ENCODE data around the gene ZNF256. TPM values are rescaled to one million over a fixed set of nuclear protein-coding genes. Genes with fewer than 3 reads are reported as not detected.
A peak's percentile ranks its signal among the peaks of the same experiment; 100 is the strongest.

Gene ZNF256
- total RNA-seq, 1 experiment from 2014 or later: 11.0 TPM

DNA sequence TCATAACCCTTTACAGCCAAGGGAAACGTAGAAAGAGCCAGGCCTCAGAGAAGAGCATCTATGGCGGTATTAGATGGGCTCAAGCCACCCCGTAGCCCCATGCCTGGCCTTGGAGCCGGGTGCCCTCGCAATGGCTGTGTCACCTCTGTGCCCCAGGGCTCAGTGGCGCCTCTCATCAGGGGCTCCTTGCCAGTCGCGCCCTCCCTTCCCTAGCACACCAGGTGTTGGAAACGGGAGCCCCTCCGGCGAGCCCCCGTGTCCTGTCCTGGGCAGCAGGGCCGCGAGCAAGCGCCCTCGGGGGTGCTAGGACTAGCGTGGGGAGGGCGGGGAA, 453 bp downstream of the ZNF256 start:
- BruUV-seq (replicated peaks): no TSS peak
- Histone ChIP-seq H3K27me3 (replicated peaks; ENCODE audit: insufficient read depth, low read depth, low read length, poor library complexity) (no peaks in the 10 kb centered on the region), H3K27ac (ENCODE audit: low read depth, low read length, poor library complexity, severe bottlenecking) (peak overlapping the region; percentile 66), H3K9me3 (ENCODE audit: low read depth, low read length, poor library complexity, severe bottlenecking) (peaks cover 42% of the 10 kb centered on the region), H3K4me3 (ENCODE audit: low read depth, low read length, poor library complexity, severe bottlenecking) (peak overlapping the region; percentile 72), H3K4me1 (ENCODE audit: insufficient read depth, low read length, poor library complexity, severe bottlenecking) (no peaks in the 10 kb centered on the region), H3K36me3 (ENCODE audit: insufficient read depth, low read length, poor library complexity, severe bottlenecking) (peaks cover 20% of the 10 kb centered on the region)
- ChIA-PET POLR2A (ENCODE audit: low non-redundant PET) (no interaction called here), CTCF (no interaction called here)
- TF ChIP-seq, protein P1, sequence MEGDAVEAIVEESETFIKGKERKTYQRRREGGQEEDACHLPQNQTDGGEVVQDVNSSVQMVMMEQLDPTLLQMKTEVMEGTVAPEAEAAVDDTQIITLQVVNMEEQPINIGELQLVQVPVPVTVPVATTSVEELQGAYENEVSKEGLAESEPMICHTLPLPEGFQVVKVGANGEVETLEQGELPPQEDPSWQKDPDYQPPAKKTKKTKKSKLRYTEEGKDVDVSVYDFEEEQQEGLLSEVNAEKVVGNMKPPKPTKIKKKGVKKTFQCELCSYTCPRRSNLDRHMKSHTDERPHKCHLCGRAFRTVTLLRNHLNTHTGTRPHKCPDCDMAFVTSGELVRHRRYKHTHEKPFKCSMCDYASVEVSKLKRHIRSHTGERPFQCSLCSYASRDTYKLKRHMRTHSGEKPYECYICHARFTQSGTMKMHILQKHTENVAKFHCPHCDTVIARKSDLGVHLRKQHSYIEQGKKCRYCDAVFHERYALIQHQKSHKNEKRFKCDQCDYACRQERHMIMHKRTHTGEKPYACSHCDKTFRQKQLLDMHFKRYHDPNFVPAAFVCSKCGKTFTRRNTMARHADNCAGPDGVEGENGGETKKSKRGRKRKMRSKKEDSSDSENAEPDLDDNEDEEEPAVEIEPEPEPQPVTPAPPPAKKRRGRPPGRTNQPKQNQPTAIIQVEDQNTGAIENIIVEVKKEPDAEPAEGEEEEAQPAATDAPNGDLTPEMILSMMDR (conservative IDR thresholded peaks at IDR 0.05; ENCODE audit: low read depth, low read length): no peak
- no peak for TF ChIP-seq EZH2 (IDR thresholded peaks at IDR 0.05; ENCODE audit: borderline replicate concordance, low read depth, low read length, poor library complexity, severe bottlenecking)
- no peak for DNase-seq (ENCODE audit: low spot score)
- intact Hi-C loops (cut with micrococcal nuclease; ENCODE audit: unreplicated experiment): no loop called here

DNA sequence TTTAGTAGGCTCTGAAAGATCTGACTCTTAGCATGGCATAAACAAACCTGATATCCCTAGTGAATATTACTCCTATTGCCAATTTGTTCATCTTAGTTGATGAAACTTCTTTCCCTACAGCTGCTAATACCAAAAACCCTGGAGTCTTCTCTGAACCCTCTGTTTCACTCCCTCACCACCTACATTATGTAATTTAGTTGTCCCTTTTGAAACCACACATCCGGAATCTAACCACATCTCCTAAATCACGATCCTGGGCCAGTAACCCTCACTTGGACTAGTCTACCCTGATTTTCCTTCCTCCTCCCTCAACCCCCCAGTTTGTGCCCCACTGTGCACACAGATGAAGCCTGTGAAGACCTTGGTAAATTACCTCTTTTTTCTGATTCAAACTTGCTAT, 1.2 kb downstream of the ZNF256 start:
- intact Hi-C loops (cut with micrococcal nuclease; ENCODE audit: unreplicated experiment): no loop called here
- Histone ChIP-seq H3K36me3 (ENCODE audit: insufficient read depth, low read length, poor library complexity, severe bottlenecking) (peaks cover 27% of the 10 kb centered on the region), H3K27me3 (replicated peaks; ENCODE audit: insufficient read depth, low read depth, low read length, poor library complexity) (no peaks in the 10 kb centered on the region), H3K9me3 (ENCODE audit: low read depth, low read length, poor library complexity, severe bottlenecking) (peaks cover 49% of the 10 kb centered on the region), H3K4me1 (ENCODE audit: insufficient read depth, low read length, poor library complexity, severe bottlenecking) (no peaks in the 10 kb centered on the region), H3K27ac (ENCODE audit: low read depth, low read length, poor library complexity, severe bottlenecking) (peak overlapping the region; percentile 66), H3K4me3 (ENCODE audit: low read depth, low read length, poor library complexity, severe bottlenecking) (peak overlapping the region; percentile 72)
- ChIA-PET CTCF (no interaction called here), POLR2A (ENCODE audit: low non-redundant PET) (no interaction called here)
- no peak for TF ChIP-seq EZH2 (IDR thresholded peaks at IDR 0.05; ENCODE audit: borderline replicate concordance, low read depth, low read length, poor library complexity, severe bottlenecking)
- no peak for DNase-seq (ENCODE audit: low spot score)
- BruUV-seq (replicated peaks): no TSS peak

DNA sequence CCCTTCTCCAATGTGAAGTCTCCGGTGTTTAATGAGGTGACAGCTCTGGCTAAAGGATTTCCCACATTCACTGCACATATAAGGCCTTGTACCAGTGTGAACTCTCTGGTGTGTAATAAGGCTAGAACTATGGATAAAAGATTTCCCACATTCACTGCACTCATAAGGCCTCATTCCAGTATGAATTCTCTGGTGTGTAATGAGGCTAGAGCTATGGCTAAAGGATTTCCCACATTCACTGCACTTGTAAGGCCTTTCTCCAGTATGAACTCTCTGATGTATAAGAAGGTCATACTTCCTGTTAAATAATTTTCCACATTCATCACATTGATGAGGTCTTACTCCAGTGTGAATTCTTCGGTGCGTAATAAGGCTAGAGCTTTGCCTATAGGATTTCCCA, 5.9 kb downstream of the ZNF256 start:
- BruUV-seq (replicated peaks): no TSS peak
- Histone ChIP-seq H3K4me3 (ENCODE audit: low read depth, low read length, poor library complexity, severe bottlenecking) (no peak overlapping the region), H3K36me3 (ENCODE audit: insufficient read depth, low read length, poor library complexity, severe bottlenecking) (peaks cover 41% of the 10 kb centered on the region), H3K27ac (ENCODE audit: low read depth, low read length, poor library complexity, severe bottlenecking) (no peak overlapping the region), H3K27me3 (replicated peaks; ENCODE audit: insufficient read depth, low read depth, low read length, poor library complexity) (no peaks in the 10 kb centered on the region), H3K9me3 (ENCODE audit: low read depth, low read length, poor library complexity, severe bottlenecking) (peaks cover 53% of the 10 kb centered on the region), H3K4me1 (ENCODE audit: insufficient read depth, low read length, poor library complexity, severe bottlenecking) (no peaks in the 10 kb centered on the region)
- intact Hi-C loops (cut with micrococcal nuclease; ENCODE audit: unreplicated experiment): no loop called here
- TF ChIP-seq, protein P1 (conservative IDR thresholded peaks at IDR 0.05; ENCODE audit: low read depth, low read length): no peak
- no peak for TF ChIP-seq EZH2 (IDR thresholded peaks at IDR 0.05; ENCODE audit: borderline replicate concordance, low read depth, low read length, poor library complexity, severe bottlenecking)
- ChIA-PET CTCF (no interaction called here), POLR2A (ENCODE audit: low non-redundant PET) (no interaction called here)
- no peak for DNase-seq (ENCODE audit: low spot score)

DNA sequence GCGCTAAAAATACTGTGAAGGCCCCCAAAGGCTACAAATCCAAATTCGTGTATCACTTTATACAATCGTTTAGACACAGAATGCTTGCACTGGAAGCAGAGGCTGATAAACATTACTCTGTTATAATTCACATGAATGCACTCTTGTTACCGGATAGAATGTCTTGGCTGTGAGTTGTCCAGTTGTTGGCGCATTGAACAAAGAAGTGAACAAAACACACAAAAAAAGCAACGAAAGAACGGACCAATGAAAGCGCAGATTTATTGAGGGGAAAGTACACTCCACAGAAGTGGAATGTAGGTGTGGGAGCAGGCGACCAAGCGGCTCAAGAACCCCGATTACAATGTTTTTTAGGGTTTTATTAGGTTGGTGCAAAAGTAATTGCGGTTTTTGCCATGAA, 11.8 kb downstream of the ZNF256 start:
- Histone ChIP-seq H3K9me3 (ENCODE audit: low read depth, low read length, poor library complexity, severe bottlenecking) (peaks cover 52% of the 10 kb centered on the region), H3K4me3 (ENCODE audit: low read depth, low read length, poor library complexity, severe bottlenecking) (no peak overlapping the region), H3K36me3 (ENCODE audit: insufficient read depth, low read length, poor library complexity, severe bottlenecking) (peaks cover 19% of the 10 kb centered on the region), H3K4me1 (ENCODE audit: insufficient read depth, low read length, poor library complexity, severe bottlenecking) (no peaks in the 10 kb centered on the region), H3K27ac (ENCODE audit: low read depth, low read length, poor library complexity, severe bottlenecking) (no peak overlapping the region), H3K27me3 (replicated peaks; ENCODE audit: insufficient read depth, low read depth, low read length, poor library complexity) (no peaks in the 10 kb centered on the region)
- ChIA-PET CTCF (no interaction called here), POLR2A (ENCODE audit: low non-redundant PET) (no interaction called here)
- DNase-seq (ENCODE audit: low spot score): no peak
- BruUV-seq (replicated peaks): no TSS peak
- TF ChIP-seq, protein P1 (conservative IDR thresholded peaks at IDR 0.05; ENCODE audit: low read depth, low read length): no peak
- no peak for TF ChIP-seq EZH2 (IDR thresholded peaks at IDR 0.05; ENCODE audit: borderline replicate concordance, low read depth, low read length, poor library complexity, severe bottlenecking)
- intact Hi-C loops (cut with micrococcal nuclease; ENCODE audit: unreplicated experiment): no loop called here

Data from A673 (cell line).